Fibroblast of gingiva (primary cell): Measurements from ENCODE around the gene OSBPL2.

Experiments
- DNase-seq: peaks from one replicate; pipeline ENCODE4 v3.0.0-alpha.2; 2011; ENCODE audit warnings: low read depth

Gene OSBPL2

DNA sequence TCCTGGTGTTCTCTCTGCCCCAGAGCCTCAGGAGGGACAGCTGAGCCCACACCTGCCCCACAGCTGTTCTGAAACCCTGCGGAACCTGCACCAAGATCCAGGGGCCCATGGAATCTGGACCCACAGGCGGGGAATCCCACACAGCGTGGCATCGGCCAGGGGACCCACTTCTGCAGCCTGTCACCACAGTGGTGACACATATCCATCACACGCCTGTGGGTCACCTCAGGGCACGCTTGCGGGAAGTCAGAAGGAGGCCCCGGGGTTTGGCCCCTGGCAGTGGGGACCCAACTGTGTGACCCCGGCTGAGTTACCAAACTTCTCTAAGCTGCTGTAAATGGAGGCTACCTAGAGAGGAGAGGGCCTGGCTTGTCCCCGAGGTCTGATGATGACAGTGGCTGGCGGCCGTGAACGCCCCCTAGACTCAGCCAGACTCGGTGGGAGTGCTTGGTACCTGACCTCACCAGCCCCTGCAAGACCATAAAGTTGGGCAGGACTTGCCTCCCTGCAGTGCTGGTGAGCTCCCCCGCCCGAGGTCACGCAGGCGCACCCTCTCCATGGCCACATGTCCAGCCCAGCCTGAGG is 16.0 kb upstream of the OSBPL2 start:
- DNase-seq = no peak

DNA sequence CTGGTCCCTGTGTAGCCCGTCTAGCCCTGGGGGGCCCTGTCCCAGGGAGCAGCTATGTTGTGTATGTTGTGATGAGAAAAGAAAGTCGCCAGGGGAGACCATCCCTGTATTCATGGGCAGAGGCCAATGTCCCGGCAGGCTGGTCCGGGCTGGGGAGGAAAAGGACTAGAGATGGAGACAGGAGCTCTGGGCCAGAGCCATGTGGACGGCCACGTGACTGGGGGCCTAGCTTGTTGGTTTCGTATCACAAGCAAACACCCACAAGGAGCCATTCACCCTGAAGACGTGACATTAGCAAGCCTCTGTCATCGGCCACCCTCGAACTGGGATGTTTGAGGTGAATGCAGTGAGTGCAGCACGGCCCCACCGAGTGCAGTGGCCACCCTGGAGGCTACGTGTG is 15.3 kb upstream of the OSBPL2 start:
- no peak for DNase-seq

GRCh38 chr20:62223571-62223970 is 14.8 kb upstream of the OSBPL2 start:
- DNase-seq = no peak

DNA sequence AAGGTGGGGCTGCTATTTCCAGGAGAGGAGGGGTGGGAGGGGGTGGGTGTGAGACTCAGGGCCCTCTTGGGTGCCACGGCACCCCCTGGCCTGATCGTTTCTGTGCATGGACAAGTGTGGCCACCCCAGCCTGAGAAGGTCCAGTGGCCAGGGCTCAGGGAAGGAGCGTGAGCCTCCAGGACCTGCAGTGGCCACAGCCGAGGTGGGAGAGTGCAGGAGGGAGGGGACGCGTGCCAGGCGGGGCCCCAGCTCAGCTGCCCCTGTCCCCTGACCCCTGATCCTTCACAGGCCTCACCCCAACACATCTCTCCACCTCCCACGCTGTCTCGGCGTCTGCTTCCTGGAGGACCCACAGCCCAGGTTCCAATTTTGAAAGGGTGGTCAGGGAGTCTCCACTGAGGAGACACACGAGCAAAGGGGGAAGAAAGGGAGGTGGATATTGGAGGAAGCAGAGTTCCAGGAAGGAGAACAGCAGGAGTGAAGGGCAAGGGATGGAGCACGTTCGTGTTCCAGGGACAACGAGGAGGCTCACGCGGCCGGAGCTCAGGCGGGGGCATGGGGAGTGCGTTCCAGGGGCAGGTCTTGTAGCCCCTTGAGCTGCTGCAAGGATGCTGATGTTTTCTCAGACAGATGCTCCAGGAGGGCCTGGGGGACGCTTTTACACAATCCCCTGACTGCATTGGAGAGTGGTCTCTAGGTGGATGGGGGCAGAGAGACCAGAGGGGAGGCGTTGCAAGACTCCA is 14.0 kb upstream of the OSBPL2 start:
- no peak for DNase-seq

- DNase-seq = no peak
These were observed 13.3 kb upstream of the OSBPL2 start for GRCh38 chr20:62225026-62225425.

GRCh38 chr20:62225820-62226635 is 12.3 kb upstream of the OSBPL2 start:
- no peak for DNase-seq

- no peak for DNase-seq
These were observed 11.4 kb upstream of the OSBPL2 start for GRCh38 chr20:62226707-62227590.

DNA sequence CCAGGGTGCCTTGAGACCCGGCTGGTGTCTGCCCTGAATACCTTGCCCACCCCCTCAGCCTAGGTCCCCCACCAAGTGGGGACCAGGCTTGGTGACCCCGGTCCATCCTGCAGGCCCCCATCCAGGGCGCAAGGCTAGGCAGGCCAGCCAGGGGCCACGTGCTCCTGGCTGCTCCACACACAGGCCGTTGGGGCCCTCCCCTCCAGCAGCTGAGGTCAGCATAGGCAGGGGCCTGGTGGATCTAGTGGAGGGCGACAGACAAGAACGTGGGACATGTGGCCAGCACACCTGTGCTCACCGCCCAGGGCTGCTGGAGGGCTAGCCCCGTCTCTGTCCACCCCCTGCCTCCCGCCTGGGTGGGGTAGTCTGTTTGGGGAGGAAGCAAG is 10.7 kb upstream of the OSBPL2 start:
- no peak for DNase-seq

DNA sequence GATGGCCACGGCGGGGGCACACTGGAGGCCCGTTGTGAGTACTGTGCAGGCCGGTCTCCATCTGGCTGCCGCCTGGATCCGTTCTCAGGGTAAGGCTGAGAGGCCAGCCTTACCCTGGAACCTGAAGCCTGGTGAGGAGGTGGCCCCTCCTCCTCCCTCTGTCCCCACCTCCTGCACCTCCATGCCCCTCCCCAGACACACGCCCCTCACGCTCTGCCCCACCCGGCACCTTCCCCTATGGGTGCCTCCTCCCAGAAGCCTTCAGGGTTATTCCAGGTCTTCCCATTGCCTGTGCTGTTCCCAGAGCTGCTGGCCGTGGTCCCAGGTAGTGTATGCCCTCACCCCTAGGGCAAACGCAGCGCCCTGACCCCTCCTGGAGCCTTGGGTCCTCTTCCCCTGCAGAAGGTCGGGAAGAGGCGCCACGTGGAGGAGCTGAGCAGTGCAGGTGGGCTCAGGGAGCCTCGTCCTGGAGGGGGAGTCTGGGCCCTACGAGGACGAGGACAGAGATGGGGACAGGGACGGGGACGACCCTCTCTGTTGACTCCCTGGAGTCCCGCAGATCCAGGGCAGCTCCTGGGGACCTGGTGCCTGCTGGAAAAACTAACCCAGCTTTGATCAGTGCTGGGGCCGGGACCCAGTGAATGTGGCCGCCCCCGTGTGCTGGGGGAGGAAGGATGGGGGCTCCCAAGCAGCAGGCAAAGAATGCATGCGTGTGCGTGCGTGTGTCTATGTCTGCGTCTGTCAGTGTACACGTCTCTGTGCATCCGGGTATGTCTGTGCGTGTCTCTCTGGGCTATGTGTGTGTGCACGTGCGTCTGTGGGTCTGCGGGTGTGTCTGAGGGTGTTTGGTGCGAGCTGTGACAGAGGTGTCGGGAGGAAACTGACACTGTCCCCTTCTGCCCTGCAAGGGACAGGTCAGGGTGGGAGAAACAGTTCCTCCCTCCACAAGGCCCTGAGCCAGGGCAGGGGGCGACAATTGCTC is 10.1 kb upstream of the OSBPL2 start:
- no peak for DNase-seq

DNA sequence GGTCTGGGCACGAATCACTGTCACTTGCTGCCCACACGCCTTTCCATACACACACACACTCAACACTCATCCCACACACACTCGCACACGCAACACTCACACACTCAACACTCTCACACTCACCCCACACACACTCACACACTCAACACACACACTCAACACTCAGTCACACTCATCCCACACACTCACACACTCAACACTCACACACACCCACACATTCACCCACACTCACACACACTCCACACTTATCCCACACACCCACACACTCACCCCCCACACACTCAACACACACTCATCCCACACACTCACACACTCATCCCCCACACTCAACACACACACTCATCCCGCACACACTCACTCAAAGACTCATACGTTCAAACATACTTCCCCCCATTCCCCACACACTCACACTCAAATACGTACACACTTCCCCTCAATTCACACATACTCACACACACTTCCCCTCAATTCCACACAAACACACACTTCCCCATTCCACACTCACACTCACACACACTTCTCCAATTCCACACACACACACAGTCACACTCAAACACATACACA is 9.3 kb upstream of the OSBPL2 start:
- DNase-seq = no peak

DNA sequence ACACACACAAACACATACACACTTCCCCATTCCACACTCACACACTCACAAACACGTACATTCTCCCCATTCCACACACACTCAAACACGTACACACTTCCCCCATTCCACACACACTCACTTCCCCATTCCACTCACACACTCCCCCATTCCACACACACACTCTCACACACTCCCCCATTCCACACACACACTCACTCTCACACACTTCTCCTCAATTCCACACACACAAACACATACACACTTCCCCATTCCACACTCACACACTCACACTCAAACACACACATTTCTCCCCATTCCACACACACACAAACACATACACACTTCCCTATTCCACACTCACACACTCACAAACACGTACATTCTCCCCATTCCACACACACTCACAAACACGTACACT is 8.7 kb upstream of the OSBPL2 start:
- no peak for DNase-seq

DNA sequence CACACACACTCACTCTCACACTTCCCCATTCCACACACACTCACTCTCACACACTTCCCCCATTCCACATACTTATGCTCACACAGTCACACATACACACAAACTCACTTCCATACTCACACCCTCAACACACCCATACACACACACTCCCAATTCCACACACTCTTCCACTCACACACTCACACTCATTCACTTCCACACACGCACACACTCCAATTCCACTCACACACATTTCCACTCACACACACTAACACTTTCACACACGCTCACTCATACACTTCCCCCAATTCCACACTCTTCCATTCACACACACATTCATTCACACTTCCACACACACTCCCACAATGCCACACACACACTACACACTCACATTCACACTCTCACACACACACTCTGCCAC is 8.0 kb upstream of the OSBPL2 start:
- no peak for DNase-seq

GRCh38 chr20:62230696-62231095 is 7.6 kb upstream of the OSBPL2 start:
- DNase-seq = no peak

DNA sequence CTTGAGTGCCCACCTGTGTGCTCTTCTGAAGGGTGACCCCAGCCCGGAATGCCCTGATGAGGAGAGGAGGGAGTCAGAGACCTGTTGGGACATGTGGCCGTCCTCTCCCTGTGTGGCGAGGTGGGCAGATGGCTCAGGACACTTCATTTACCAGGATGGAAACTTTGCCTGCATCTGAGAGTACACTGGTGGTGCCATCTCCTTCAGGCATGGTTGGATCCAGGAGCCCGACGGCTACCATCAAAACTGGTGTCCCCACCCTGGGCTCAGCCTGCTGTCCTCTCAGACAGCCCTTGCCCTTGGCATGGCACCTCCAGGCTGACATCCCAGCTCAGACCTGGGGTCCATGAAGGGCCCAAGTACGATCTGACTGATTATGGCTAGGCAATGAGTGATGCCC is 7.0 kb upstream of the OSBPL2 start:
- no peak for DNase-seq

- no peak for DNase-seq
These were observed 6.1 kb upstream of the OSBPL2 start for GRCh38 chr20:62232194-62232593.

DNA sequence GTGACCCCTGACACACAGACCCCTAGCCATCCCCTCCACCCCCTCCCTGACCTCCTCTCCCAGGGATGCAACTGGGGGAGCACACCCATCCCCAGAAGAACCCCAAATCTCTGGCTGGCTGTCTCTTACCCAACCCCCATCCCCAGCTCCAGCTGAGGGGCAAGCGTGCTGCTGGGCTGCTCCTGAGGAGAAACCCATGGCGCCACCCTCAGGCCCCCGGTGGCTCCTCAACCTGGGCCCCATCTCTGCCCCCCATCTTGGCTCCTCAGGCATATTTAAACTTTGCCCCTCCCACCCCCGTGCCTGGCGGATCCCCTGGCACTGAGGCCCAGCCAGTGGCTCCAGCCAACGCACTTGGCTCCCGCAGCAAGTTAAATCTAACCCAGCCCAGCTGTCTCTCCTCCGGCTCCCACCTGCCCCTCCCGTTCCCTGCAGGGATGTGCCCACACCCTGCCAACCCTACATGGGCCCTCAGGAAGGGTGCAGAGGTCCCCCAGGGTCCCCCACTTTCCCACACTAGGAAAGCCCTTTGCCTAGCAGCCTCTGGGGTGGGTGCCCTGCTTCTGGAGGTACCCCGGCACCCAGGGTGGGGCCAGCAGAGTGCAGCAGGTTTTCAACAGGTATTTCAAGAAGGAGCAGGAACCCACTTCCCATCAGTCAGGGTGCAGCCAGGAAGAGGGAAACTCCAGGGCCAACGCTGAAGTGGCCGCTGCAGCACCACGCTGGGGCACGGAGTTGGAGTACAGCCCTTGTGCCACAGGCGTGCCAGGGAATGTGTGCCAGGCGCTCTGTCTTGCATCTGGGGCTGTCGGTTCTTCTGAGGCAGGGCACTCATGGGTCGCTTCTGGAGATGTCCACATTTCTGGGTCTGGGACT is 5.3 kb upstream of the OSBPL2 start:
- DNase-seq = no peak

DNA sequence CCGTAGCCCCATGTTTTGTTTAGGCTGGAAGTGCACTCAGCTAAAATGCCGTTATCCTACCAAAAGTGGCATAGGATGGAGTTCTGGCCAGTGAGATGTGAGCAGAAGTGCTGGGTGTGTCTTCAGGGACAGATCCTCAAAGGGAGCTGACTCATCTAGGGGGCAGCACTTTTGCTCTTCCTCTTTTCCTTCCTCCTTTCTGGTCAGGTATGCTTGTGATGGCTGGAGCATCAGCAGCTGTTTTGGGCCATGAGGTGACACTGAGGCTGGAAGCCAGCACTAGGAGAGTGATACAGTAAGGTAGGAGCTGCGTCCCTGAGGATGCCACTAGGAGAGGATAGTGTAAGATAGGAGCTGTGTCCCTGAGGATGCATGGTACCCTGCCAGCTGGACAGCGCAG is 4.6 kb upstream of the OSBPL2 start:
- no peak for DNase-seq

- DNase-seq = no peak
These were observed 4.0 kb upstream of the OSBPL2 start for GRCh38 chr20:62234339-62234738.

GRCh38 chr20:62235001-62235776 is 3.1 kb upstream of the OSBPL2 start:
- DNase-seq = no peak
